Esophagus squamous epithelium (tissue), 4 donors: ENCODE measurements around the gene ZNF609.

Source experiments
- CTCF ChIP-seq, 6 experiments: fragments of 450-650 bp in 4 of 6; fragments of 200-600 bp in 2 of 6; sonication (generic) in 2 of 6; IDR thresholded peaks; one replicate each; pipeline ENCODE4 v1.5.1; 2016 to 2019; ENCODE audit warnings: antibody characterized with exemption in 6 of 6, mild to moderate bottlenecking in 4 of 6, moderate library complexity in 4 of 6
- POLR2A ChIP-seq, 4 donors: fragments of 450-650 bp; IDR thresholded peaks; one replicate each; pipeline ENCODE4 v1.6.1; 2017; ENCODE audit warnings: antibody characterized with exemption in 4 of 4, mild to moderate bottlenecking in 4 of 4, moderate library complexity in 3 of 4

GRCh38 chr15:64480891-64481290 is 20.5 kb downstream of the ZNF609 start:
- no peak for TF ChIP-seq CTCF (IDR thresholded peaks at IDR 0.05)
- no peak for TF ChIP-seq POLR2A (IDR thresholded peaks at IDR 0.05)
